GM21723 (cell line): ENCODE measurements around the gene DCST2.

ENCODE experiments used
- ATAC-seq: cut with Tn5 transposase; IDR thresholded peaks from one replicate; pipeline ENCODE4 v1.9.1; 2021; ENCODE audit warnings: mild to moderate bottlenecking, moderate library complexity; ENCODE audit not compliant: unreplicated experiment

Gene DCST2

DNA sequence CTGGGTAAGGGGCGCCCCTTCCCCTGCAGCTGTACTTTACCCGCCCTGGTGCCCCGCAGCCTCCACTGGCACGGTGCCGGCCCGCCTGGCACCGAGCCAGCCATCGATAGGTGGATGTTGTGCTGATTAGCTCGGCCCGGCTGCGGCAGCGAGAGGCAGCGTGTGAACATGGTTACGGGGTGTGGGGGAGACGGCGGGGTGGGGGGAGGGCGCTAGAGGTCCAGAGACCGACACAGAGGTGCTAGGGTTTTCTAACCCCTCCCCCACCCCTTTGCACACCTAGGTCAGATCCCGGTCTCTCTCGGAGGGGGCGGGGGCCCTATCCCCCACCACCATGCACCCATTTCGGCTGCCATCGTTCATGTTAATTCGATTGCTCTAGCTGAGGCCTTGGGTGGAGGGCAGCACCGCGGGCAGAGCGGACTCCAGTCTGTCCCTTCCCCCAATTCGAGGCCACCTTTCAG, 36.6 kb upstream of the DCST2 start:
- no peak for ATAC-seq

DNA sequence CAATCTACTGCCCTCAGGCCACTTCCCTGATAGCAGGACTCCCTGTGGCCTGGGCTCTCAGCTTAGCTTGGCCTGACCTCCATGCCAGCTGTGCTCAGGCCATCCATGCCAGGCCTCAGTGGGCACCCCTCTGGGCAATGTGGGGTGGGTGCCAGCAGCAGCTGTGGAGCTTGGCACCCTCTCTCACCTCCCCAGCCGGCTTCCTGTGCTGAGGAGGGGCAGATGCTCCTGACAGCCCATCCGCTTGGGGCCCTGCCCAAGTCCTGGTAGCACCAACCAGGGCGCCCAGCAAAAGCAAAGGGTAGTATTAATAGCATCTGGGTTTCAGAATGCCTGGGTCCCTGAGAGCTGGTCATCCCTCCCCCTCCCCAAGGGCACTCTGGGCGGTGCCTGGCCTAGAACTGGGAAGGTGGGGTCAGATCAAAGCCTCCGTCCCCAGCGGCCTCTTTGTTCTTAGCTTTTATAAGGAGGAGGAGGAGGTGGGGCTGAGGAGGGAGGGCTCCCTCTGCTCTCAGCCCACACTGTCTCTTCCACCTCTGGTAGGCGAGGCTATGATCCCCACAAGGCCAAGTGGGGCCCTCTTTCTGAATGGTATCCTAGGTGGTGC, 36.1 kb upstream of the DCST2 start:
- ATAC-seq: no peak

DNA sequence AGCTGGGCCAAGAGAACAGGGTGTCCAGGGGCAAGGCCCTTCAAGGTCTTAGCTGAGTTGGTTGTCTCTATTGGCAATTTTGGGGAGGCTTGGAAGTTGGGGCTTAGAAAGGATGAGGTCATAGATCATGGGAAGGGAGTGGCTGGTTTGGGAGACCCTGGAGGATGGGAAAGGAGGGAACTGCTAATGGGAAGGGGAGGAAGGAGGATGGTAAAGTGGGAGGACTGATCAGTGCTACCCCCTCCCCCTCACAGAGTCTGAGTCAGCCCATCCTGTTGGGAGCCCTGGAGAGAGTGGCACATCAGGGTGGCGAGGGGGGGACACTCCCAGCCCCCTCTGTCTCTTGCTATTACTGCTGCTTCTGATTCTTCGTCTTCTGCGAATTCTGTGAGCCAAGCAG, 35.0 kb upstream of the DCST2 start:
- ATAC-seq: no peak

DNA sequence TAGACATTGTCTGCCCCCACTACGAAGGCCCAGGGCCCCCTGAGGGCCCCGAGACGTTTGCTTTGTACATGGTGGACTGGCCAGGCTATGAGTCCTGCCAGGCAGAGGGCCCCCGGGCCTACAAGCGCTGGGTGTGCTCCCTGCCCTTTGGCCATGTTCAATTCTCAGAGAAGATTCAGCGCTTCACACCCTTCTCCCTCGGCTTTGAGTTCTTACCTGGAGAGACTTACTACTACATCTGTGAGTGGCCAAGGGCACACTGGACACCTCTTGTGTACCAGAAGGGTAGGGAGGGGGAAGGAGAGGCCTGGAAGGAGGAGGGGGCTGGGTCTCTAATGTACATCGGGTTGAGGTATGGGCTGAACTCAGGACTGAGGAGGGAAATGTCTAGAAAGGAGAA, 33.2 kb upstream of the DCST2 start:
- ATAC-seq: no peak

DNA sequence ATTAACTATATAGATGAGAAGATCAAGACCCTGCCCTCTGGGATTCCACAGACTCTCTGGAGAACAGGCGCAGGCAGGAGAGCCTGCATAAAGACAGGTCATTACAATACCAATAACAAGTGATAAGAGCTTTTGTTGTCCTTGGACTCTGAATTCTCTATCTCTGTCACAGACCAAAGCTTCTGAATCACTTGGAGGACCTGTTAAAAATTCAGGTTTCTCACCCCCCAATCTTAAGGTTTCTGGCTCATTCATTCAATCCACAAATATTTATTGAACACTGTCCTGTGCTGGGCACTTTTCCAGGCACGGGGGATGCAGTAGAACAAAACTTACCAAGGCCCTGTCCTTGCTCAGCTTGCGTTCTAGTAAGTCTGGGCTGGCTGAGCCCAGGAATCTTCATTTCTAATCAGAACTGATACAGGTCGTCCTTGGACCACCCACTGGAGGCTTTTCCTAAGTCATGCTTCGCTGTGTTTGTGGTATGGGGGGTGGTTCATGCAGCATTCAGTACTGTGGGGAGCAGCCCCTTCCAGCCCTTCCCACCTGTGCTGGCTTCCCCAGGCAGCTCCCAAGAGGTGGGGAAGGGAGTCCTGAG, 31.4 kb upstream of the DCST2 start:
- ATAC-seq: no peak

DNA sequence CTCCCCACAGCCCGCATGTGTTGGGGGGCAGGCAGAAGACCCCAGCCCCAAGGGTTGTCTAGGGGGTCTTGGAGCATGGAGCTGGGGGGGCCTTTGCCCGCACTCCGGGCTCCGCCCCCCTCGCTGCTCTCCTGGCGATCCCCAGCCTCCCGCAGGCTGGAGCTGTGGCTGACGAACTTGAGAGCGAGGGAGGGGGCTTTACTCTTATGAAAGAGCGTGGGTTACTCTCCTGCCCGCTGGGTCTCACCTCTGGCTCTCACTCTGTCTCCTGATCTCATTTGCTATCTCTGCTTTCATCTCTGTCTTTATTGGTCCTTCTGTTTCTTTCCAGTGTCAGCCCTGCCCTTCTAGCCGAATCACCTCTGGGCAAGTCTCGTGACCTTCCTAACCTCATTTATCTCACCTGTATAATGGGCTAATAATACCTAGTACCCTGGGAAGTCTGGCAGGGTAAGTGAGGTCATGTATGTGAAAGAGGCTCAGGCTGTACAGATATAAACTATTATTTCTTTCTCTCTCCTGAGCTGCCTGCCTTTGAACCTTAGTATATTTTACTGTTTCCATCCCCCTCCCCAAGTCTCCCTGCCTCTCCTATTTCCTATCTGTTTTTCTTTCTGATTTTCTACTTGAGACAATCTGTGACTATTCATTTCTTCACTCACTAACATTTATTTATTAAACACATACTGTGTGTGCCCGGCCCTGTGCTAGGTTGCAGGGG, 30.7 kb upstream of the DCST2 start:
- ATAC-seq: peak; percentile 22

DNA sequence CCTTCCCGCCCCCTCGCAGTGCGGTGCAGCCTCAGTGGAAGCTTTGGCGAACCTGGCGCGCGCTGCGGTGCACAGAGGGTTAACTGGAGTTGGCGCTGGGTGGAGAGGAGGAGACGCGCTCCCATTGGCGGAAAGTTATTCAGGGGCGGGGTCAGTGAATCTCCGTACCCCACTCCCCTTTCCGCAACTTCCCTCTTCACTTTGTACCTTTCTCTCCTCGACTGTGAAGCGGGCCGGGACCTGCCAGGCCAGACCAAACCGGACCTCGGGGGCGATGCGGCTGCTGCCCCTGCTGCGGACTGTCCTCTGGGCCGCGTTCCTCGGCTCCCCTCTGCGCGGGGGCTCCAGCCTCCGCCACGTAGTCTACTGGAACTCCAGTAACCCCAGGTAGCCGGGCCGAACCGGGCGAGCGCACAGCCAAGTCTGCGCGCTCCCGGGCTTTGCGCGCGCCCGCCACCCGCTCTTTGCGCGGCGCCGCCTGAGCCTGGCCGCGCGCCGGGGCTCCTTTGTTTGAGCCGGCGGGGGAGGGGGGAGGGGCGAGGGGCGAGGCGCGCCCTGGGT, 30.0 kb upstream of the DCST2 start, which contains the start of gene EFNA4:
Gene EFNA4, plus strand, starts transcription at position 191 of the 561 bp plus-strand sequence. Its CDS starts 84 bp downstream, at position 275.
- ATAC-seq: peak; percentile 77

DNA sequence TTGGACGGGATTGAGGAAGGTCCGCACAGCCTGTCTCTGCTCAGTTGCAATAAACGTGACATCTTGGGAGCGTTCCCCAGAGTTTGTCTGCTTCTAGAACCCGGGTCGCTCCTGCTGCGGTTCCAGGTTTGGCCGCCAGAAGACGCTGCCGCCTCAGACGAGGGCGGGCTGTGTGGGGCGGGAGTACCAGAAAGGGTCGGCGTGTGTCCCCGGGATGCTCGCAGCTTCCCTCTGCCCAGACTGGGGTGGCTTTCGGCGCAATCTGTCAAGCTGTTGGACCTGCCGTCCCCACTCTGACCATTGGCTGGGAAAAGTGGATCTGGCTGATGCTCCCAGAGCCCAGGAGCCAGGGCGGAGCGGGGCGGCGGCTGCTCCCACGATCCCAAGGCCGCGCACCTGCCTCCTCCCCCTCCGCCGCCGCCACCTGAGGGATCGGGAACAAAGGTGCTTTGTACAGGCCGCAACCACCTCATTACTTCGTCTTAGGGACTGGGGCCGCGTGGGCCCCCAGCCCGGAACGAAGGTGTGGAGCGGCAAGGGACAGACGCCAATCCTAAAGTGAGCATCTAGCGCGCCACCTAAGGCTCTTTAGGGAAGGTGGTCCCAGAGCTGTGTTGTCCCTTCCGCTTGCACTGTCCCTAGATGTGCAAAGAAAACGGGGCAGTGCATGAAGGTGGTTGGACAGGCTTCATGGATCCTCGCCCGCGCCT, 29.3 kb upstream of the DCST2 start:
- ATAC-seq: no peak

DNA sequence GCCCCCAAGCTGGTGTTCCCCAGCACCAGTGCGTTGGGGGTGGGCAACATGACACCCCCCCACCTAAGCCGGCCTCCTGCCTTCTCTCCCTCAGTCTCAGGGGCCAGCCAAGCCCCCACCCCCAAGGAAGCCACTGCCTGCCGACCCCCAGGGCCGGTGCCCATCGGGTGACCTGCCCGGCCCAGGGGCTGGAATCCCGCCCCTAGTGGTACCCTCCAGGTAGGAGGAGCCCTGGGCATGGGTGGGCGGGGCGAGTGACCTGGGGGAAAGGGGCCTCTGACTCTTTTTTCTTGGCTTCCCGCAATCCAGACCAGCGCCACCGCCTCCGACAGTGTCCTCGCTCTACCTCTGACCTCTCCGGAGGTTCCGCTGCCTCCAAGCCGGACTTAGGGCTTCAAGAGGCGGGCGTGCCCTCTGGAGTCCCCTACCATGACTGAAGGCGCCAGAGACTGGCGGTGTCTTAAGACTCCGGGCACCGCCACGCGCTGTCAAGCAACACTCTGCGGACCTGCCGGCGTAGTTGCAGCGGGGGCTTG, 28.6 kb upstream of the DCST2 start:
- no peak for ATAC-seq

DNA sequence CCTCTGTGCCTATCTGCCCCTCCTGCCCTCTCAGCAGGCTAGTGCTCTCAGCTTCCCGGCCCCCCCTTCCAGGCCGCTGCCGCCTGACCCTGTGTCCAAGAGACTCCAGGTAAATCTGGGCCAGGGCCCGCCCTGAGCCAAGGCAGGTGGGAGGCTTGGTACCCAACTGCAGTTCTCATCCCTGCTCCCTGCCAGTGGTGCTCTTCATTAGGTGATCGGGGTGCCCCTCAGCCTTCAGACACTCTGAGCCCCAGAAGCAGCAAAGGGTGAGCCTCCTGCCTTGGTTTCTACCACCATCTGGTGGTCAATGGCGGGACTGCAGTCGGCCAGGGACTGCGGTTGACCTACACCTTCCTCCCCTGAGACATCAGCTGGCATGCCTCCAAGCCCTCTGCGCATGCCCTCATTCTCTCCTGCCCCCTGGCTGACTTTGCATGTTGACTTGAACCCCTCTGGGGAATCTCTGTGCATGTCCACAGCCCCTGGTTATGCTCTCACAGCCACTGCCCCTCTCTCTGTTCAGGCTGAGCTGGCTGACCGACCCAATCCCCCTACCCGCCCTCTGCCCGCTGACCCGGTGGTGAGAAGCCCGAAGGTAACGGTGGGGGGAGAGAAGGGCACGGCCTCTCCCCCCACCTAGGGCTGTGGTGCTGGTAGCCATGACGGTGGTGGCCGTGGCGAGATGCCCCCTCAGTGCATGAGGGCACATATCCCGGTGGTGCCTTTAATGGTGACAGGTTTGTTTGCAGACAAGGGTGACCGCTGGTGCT, 28.0 kb upstream of the DCST2 start:
- ATAC-seq: no peak

DNA sequence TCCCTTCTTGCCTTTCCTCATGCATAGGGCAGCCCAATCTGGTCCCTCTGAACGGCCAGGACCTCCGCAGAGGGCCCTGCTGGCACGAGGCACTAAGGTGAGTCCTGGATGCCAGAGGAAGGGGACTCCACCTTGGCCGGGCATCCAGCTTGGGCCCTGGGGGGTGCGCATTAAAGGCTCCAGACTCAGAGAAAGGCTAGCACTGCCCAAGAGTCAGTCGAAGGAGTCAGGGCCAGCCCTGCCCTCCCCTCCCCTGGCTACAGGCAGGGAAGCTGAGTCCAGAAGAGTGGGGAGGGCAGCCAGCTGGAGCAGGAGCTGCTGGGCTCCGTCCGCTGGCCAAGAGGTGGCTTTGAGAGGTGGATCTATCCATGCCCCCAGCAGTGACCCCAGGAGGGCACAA, 27.2 kb upstream of the DCST2 start:
- no peak for ATAC-seq

DNA sequence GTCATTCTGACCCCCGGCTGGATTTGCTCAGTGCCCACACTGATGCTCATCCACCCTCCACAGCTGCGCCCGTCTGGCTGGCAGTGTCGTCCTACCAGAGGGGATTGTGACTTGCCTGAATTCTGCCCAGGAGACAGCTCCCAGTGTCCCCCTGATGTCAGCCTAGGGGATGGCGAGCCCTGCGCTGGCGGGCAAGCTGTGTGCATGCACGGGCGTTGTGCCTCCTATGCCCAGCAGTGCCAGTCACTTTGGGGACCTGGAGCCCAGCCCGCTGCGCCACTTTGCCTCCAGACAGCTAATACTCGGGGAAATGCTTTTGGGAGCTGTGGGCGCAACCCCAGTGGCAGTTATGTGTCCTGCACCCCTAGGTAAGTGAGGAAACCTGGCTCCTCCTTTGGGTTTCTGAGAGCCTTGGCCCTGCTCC, 24.2 kb upstream of the DCST2 start:
- no peak for ATAC-seq

DNA sequence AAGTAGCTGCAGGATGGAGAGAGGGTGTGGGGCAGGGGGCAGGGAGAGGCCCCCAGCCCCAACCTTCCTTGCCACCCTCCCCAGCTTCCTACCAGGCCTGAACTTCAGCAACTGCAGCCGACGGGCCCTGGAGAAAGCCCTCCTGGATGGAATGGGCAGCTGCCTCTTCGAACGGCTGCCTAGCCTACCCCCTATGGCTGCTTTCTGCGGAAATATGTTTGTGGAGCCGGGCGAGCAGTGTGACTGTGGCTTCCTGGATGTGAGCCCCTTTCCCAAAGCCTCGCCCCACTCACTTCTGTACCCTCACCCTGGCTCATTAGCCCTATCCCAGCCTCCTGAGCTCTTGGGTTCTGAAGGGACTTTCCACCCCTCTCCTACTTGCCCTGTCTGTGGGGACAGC, 23.5 kb upstream of the DCST2 start:
- no peak for ATAC-seq

DNA sequence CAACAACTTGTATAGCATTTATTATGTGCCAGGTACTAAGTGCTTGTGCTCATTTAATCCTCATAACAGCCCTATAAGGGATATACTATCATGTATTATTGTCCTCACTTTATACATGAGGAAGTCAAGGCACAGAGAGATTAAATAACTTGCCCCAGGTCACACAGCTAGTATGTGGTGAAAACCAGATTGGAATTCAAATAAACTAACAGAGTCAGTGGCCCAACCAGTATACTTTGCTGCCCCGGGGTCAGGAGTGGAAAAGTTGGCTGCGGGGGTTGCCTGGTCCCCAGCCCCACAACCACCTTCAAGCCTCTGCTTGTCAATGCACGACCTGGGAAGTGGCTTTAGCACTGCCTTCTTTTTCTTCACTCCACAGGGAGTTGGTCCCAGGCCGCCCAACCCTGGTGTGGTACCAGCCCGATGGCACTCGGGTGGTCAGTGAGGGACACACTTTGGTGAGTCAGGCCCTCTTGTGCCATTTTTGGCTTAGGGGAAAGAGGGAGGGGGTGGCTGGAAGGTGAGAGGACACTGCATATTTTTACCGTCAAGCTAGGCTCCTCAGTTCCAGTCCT, 20.0 kb upstream of the DCST2 start:
- no peak for ATAC-seq

DNA sequence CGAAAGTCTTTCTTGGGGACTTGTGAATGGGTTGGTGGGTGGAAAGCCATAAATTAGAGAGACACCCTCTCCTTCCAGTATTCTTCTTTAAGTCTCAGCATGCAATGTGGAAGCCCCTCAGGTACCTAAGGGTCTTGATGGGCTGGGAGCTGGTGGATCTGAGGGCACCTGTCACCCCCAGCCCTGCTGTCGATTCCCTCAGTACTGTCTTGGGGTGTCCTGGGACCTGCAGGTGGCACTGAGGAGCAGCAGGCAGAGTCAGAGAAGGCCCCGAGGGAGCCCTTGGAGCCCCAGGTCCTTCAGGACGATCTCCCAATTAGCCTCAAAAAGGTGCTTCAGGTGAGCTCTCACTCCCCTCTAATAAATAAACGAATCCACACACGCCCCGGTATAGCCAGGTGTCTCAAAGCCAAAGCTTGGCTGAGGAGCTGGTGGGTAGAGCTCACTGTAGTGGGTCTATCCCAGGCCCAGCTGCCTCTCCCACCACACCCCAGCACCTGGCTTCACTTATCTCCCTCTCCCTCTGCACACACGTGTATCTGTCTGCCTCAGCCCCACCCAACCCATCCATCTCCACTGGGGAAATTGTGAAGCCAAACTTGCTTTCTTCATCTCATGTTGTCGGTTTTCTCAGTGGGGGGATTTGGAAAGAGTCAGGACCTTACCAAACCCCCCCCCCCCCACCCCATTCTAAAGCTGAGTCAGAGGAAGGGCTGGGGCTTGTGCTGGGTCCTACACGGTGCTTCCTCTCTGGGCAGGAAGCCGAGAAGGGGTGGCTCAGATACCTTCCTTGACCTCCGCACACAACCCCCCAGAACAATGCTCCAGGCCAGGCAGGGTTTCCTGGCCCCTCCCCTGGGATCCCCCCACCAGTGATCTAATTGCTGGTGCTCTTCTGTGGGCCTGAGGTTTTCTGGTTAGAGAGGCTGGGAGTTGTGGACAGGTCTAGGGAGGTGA, 19.1 kb upstream of the DCST2 start:
- no peak for ATAC-seq

DNA sequence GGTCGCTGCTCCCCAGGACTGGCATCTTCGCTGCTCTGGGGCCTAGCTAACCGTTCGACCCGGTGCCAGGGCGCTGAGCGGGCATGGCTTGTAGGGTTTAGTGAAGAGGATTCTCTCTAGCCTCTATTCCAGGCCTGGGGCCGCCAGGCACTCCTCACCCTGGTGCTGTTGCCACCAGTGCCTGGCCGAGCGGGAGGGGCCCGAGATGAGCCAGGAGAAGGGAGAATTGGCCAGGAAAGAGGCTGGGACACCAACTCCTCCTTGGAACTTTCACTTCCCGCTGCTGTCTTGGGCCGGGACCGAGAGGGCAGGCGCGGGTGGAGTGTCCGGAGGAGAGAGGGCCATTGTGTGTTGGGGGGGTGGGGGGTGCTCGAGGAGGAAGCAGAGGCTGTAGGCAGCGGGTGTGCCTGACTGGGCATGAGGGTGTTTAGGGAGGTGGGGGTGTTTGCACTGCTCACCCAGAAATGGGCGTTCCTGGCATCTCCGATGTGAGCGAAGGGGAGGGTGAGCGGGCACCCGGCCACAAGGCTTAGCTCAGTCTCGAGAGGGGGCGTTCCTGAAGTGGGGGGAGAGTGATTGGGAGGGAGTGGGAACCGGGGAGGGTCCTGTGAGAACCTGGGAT, 18.3 kb upstream of the DCST2 start:
- no peak for ATAC-seq

DNA sequence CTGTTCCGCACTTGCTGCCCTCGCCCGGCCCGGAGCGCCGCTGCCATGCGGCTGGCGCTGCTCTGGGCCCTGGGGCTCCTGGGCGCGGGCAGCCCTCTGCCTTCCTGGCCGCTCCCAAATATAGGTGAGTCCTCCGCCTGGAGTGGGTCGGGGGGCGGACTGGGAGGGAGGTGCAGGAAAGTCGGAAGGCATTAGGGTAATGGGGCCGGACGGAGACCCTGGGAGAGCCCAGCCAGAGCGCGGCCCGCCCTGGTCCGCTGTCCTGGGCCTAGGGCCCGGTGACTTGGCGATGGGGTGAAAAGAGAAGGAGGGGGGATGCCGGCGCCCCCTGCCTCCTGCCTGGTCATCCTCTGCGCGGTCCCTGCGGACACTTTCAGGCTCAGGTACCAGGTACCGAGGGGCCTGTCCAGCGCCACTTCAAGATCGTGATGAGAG, 17.8 kb upstream of the DCST2 start:
- ATAC-seq: no peak
